Loucy (cell line): Measurements from ENCODE around the gene UQCRFS1.

Experiments
- CTCF ChIP-seq: fragments of 200-600 bp; sonication (generic); conservative IDR thresholded peaks from 2 replicates; pipeline ENCODE4 v1.5.1; 2014; ENCODE audit warnings: mild to moderate bottlenecking, antibody characterized with exemption, low read length
- EZH2phosphoT487 ChIP-seq: fragments of 200-600 bp; IDR thresholded peaks from 2 replicates; pipeline ENCODE4 v1.6.1; 2018; ENCODE audit warnings: antibody characterized with exemption, mild to moderate bottlenecking, moderate library complexity, borderline replicate concordance

GRCh38 chr19:29187676-29188075 is 25.3 kb downstream of the UQCRFS1 start:
- no peak for TF ChIP-seq CTCF
- no peak for TF ChIP-seq EZH2phosphoT487
